Psoas muscle (tissue), 8 donors: Measurements from ENCODE around the gene HMSD. TPM values are rescaled to one million over a fixed set of nuclear protein-coding genes. Genes with fewer than 3 reads are reported as not detected.
"Not testable (repeated sequence)": the region's sequence is repeated elsewhere in the genome, so short reads cannot be mapped to it uniquely, and the experiment has no call there.

ENCODE experiments used
- ATAC-seq, 4 donors: fragments of 200-7000 bp; cut with Tn5 transposase; one replicate each; pipeline ENCODE4 v1.9.1; 2020; ENCODE audit warnings: moderate library complexity in 3 of 4, mild to moderate bottlenecking in 2 of 4
- DNase-seq, 2 donors: peaks; one replicate each; pipeline ENCODE4 v3.0.0-alpha.2; 2020
- H3K27ac ChIP-seq: fragments of 200-600 bp; one replicate; pipeline ENCODE4 v1.8.0; 2022
- H3K27me3 ChIP-seq, 3 donors: fragments of 200-600 bp in 1 of 3; one replicate each; pipeline versions ENCODE4 v1.6.1 to v1.8.0; 2013 to 2022; ENCODE audit warnings: low read length in 2 of 3, mild to moderate bottlenecking in 2 of 3, moderate library complexity in 1 of 3; ENCODE audit not compliant: insufficient read depth in 3 of 3
- H3K36me3 ChIP-seq, 2 donors: fragments of 200-600 bp in 1 of 2; one replicate each; pipeline versions ENCODE4 v1.6.1 to v1.8.0; 2013 to 2022; ENCODE audit warnings: low read depth in 1 of 2, mild to moderate bottlenecking in 1 of 2, moderate library complexity in 1 of 2; ENCODE audit not compliant: insufficient read depth in 1 of 2
- H3K4me1 ChIP-seq: fragments of 200-600 bp; one replicate; pipeline ENCODE4 v1.8.0; 2022
- H3K4me3 ChIP-seq: fragments of 200-600 bp; one replicate; pipeline ENCODE4 v1.8.0; 2022; ENCODE audit warnings: mild to moderate bottlenecking
- H3K9me3 ChIP-seq: fragments of 200-600 bp; one replicate; pipeline ENCODE4 v1.8.0; 2022
- CTCF ChIP-seq: fragments of 200-600 bp; IDR thresholded peaks from one replicate; pipeline ENCODE4 v1.8.0; 2022; ENCODE audit warnings: antibody characterized with exemption
- WGBS, 3 donors: extraction: QIAGEN DNeasy Blood & Tissue Kit; methylation state at CpG; one replicate each; pipeline versions ENCODE4 v1.1.6 to v1.1.7; 2013; 5-methylcytosine and 5-hydroxymethylcytosine counted together
- intact Hi-C, 2 donors: fragments of 100-400 bp; cut with DNase I; formaldehyde crosslinking; loops; one replicate each; pipeline versions ENCODE4 v1.11.0 to v1.14.2; 2022
- polyA plus RNA-seq, 3 donors: library from polyadenylated mRNA; stranded (reverse); fragments of 200-250 nt; gene quantifications; one replicate each; pipeline ENCODE4 v1.2.3, GENCODE V29; 2013
- total RNA-seq, 4 donors: library from RNA; stranded (reverse); fragmentation: NEBNext Ultra II Directional in 2 of 4; extraction: Animal tissue kit (Norgen Biotek cat#: 25700) in 2 of 4; gene quantifications; one replicate each; pipeline versions ENCODE4 v1.2.1 to v1.2.4, GENCODE V29; 2021 to 2023
- donor health status: healthy with polysubstance abuse.
- donor health status: DM: no; HTN: no; CAD: no; lungs with moderate emphysema.
- donor health status: Bipolar disorder and iron deficiency.
- donor health status: healthy.
- donor health status: DM: yes; HTN: yes; CAD: no.
- donor health status: DM: no; HTN: no; CAD: no.
- donor health status: DM: no; HTN: no; CAD: no.
- donor health status: DM: yes; HTN: yes; CAD: no.

Gene HMSD
- total and polyA plus RNA-seq, 7 donors = 0.03 TPM; not detected in 6

GRCh38 chr18:63922049-63922448 is 27.1 kb upstream of the HMSD start:
- WGBS, 3 donors = 88 to 96% (median 89%) methylated on average over 2 of the region's 2 CpGs
- intact Hi-C loops = no loop called here
- H3K27ac ChIP-seq = no peak overlapping the region
- ATAC-seq = no peak
- TF ChIP-seq CTCF = no peak
- peaks cover 0 to 2% (median 0%) of the 10 kb centered on the region in 3 donors for H3K27me3 ChIP-seq
- no peak for DNase-seq
- no peaks in the 10 kb centered on the region for H3K4me1 ChIP-seq
- no peak overlapping the region for H3K4me3 ChIP-seq
- no peaks in the 10 kb centered on the region for H3K36me3 ChIP-seq
- no peaks in the 10 kb centered on the region for H3K9me3 ChIP-seq

- DNase-seq = no peak
- 31 to 46% (median 32%) methylated on average over 1 of the region's 1 CpG for WGBS, 3 donors
- intact Hi-C loops = no loop called here
- Histone ChIP-seq H3K27ac (no peak overlapping the region), H3K36me3 (no peaks in the 10 kb centered on the region), H3K27me3 (peaks cover 0 to 2% (median 0%) of the 10 kb centered on the region in 3 donors), H3K4me1 (no peaks in the 10 kb centered on the region), H3K9me3 (no peaks in the 10 kb centered on the region), H3K4me3 (no peak overlapping the region)
- no peak for ATAC-seq
- no peak for TF ChIP-seq CTCF
Measured at GRCh38 chr18:63924551-63924950, 24.6 kb upstream of the HMSD start.

- intact Hi-C loops = no loop called here
- WGBS, 3 donors = 72 to 77% (median 76%) methylated on average over 8 of the region's 8 CpGs
- H3K9me3 ChIP-seq = no peaks in the 10 kb centered on the region
- ATAC-seq = no peak
- no peaks in the 10 kb centered on the region for H3K4me1 ChIP-seq
- peaks cover 0 to 2% (median 0%) of the 10 kb centered on the region in 3 donors for H3K27me3 ChIP-seq
- no peaks in the 10 kb centered on the region for H3K36me3 ChIP-seq
- TF ChIP-seq CTCF = no peak
- H3K4me3 ChIP-seq = no peak overlapping the region
- DNase-seq = no peak
- H3K27ac ChIP-seq = no peak overlapping the region
Measured at GRCh38 chr18:63928331-63928730, 20.8 kb upstream of the HMSD start.

- H3K36me3 ChIP-seq, H3K27me3 ChIP-seq, ATAC-seq, H3K4me1 ChIP-seq, intact Hi-C loops, H3K9me3 ChIP-seq, DNase-seq, H3K4me3 ChIP-seq, H3K27ac ChIP-seq: not testable (repeated sequence)
Measured at GRCh38 chr18:63929369-63929768, 19.7 kb upstream of the HMSD start.

GRCh38 chr18:63930773-63931354 is 18.2 kb upstream of the HMSD start:
- H3K27me3 ChIP-seq = peaks cover 0 to 9% (median 4%) of the 10 kb centered on the region in 3 donors
- no peak overlapping the region for H3K4me3 ChIP-seq
- ATAC-seq (no peak), DNase-seq (no peak)
- H3K27ac ChIP-seq = no peak overlapping the region
- WGBS, 3 donors = 83 to 88% (median 88%) methylated on average over 3 of the region's 3 CpGs
- H3K9me3 ChIP-seq = no peaks in the 10 kb centered on the region
- no peak for TF ChIP-seq CTCF
- no peaks in the 10 kb centered on the region for H3K36me3 ChIP-seq
- H3K4me1 ChIP-seq = no peaks in the 10 kb centered on the region
- intact Hi-C loops = loop anchor here in 1 of 2 donors (10.0 kb wide), 1 partner anchor 106 kb away; no protein-coding TSS in a partner anchor
